Uterus (tissue), 2 donors: Measurements from ENCODE around the gene ATXN7L1.
"Not testable (repeated sequence)": the region's sequence is repeated elsewhere in the genome, so short reads cannot be mapped to it uniquely, and the experiment has no call there.

ENCODE experiments used
- CTCF ChIP-seq, 4 experiments: fragments of 200-600 bp in 2 of 4; fragments of 450-650 bp in 2 of 4; sonication (generic) in 2 of 4; IDR thresholded peaks; one replicate each; pipeline ENCODE4 v1.5.1; 2016 to 2019; ENCODE audit warnings: antibody characterized with exemption in 4 of 4, mild to moderate bottlenecking in 2 of 4, moderate library complexity in 1 of 4
- POLR2A ChIP-seq, 2 donors: fragments of 450-650 bp; IDR thresholded peaks; one replicate each; pipeline ENCODE4 v1.6.1; 2016; ENCODE audit warnings: antibody characterized with exemption in 2 of 2, mild to moderate bottlenecking in 1 of 2, moderate library complexity in 1 of 2

- not testable (repeated sequence) for TF ChIP-seq CTCF, POLR2A (IDR thresholded peaks at IDR 0.05)
Observed at GRCh38 chr7:105599080-105599479, 277.3 kb downstream of the ATXN7L1 start.
